Measurements from ENCODE around the gene COLGALT1.

Gene COLGALT1

DNA sequence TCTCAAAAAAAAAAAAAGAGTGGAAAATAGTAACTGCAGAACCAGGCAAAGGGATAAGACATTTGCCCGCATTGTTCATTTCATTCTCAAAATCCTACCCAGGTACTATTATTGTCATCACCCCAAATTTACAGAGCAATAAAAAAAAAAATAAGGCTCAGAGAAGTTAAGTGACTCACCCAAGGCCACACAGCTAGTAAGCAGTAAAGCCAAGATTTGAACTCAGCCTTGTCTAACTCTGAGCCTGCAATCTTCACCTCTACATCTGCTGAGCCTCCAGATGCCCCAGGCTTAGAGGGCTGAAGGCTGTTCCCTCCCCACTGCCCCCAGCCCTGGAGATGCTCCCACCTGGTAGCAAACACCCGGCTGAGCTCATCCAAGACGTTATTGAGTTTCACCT, 71.7 kb downstream of the COLGALT1 start:
- ChIA-PET POLR2A (no interaction called here), CTCF (interaction anchor here (0.8 to 1.3 kb wide), 2 partner anchors 9 to 12 kb away, joined by 3 read pairs; no protein-coding TSS in a partner anchor)
- TF ChIP-seq, protein P1, sequence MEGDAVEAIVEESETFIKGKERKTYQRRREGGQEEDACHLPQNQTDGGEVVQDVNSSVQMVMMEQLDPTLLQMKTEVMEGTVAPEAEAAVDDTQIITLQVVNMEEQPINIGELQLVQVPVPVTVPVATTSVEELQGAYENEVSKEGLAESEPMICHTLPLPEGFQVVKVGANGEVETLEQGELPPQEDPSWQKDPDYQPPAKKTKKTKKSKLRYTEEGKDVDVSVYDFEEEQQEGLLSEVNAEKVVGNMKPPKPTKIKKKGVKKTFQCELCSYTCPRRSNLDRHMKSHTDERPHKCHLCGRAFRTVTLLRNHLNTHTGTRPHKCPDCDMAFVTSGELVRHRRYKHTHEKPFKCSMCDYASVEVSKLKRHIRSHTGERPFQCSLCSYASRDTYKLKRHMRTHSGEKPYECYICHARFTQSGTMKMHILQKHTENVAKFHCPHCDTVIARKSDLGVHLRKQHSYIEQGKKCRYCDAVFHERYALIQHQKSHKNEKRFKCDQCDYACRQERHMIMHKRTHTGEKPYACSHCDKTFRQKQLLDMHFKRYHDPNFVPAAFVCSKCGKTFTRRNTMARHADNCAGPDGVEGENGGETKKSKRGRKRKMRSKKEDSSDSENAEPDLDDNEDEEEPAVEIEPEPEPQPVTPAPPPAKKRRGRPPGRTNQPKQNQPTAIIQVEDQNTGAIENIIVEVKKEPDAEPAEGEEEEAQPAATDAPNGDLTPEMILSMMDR (IDR thresholded peaks at IDR 0.05; ENCODE audit: control extremely low read depth, extremely low read depth, low read depth, missing control alignments), result no peak
- DNase-seq (ENCODE audit: extremely low spot score), result no peak

DNA sequence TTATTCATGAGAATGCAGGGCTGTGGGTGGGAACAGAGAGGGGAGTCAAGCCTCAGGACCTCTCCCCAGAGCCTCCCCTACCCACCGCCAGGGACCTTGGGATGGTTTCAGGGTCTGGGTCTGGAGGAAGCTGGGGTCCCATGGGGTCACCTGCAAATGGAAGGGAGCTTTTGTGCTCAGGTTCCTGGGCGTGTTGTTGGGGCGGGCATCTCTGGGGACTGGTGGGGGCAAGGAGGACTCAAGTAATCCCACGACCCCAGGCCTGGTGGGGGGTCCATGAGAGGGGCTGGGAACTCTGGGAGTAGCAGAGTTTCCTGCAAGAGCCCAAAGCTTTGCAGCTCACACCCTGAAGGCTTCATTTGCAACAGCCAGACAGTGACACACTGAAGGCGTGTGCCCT, 72.5 kb downstream of the COLGALT1 start:
- TF ChIP-seq, protein P1 (IDR thresholded peaks at IDR 0.05; ENCODE audit: control extremely low read depth, extremely low read depth, low read depth, missing control alignments), result no peak
- ChIA-PET POLR2A (no interaction called here), CTCF (interaction anchor here (1.3 kb wide), 1 partner anchor 12 kb away, joined by 3 read pairs; no protein-coding TSS in a partner anchor)
- no peak for DNase-seq (ENCODE audit: extremely low spot score)

DNA sequence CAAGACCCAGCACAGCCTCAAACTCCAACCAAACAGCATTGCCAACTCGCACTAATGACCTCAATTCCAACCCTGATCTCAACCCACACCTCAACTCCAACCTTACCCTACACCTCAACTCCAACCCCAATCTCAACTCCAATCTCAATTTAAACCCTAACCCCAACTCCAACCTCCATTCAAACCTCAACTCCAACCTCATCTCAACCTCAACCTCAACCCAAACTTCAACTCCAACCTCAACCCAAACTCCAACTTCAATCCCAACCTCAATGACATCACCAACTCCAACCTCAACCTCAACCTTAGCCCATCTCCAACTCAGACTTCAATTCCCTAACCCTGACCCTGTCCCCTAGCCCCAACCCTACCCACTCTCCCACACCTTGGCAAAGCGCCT, 74.3 kb downstream of the COLGALT1 start:
- TF ChIP-seq, protein P1 (IDR thresholded peaks at IDR 0.05; ENCODE audit: control extremely low read depth, extremely low read depth, low read depth, missing control alignments), result no peak
- no peak for DNase-seq (ENCODE audit: extremely low spot score)
- CTCF ChIA-PET, result no interaction called here
- POLR2A ChIA-PET, result no interaction called here

DNA sequence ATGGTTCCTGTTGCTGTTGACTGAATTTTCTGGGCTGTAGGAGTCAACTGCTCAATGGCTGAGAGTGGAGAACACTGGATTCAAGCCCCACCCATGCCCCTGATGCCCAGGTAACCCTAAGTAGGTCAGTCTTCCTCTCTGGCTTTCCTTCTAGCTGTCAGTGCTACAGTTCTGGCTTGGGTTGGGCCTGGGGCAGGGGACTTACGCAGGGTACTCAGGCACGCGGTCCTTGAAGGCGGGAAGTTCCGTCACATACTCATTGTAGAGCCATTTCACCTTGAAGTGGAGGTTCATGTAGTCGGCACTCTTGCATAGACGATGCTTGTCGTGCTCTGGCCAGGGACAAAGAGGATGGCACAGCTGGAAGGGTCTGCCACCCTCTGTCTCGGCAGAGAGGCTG, 77.1 kb downstream of the COLGALT1 start:
- DNase-seq (ENCODE audit: extremely low spot score), result no peak
- ChIA-PET CTCF (interaction anchor here (2.4 kb wide), 1 partner anchor 11 kb away, joined by 8 read pairs; no protein-coding TSS in a partner anchor), POLR2A (no interaction called here)
- TF ChIP-seq, protein P1 (IDR thresholded peaks at IDR 0.05; ENCODE audit: control extremely low read depth, extremely low read depth, low read depth, missing control alignments), result no peak
